Retinal pigment epithelial cell (primary cell): ENCODE results near the gene IL1R1.
A peak's percentile ranks its signal among the peaks of the same experiment; 100 is the strongest.

Experiments
- DNase-seq: peaks from one replicate; pipeline ENCODE4 v3.0.0-alpha.2; 2010; ENCODE audit warnings: low read depth
- H3K4me3 ChIP-seq: 2 replicates; pipeline ENCODE4 v1.5.1; 2011; ENCODE audit warnings: mild to moderate bottlenecking, low read length, control low read depth, moderate library complexity
- TF ChIP-seq, protein P1 (sequence below): conservative IDR thresholded peaks from 2 replicates; pipeline ENCODE4 v1.5.1; 2011; ENCODE audit warnings: low read depth, low read length, control low read depth, inconsistent platforms

IL1R1 gene

GRCh38 chr2:102141011-102141943 is 1.3 kb upstream of the IL1R1 start:
- DNase-seq = no peak
- TF ChIP-seq, protein P1, sequence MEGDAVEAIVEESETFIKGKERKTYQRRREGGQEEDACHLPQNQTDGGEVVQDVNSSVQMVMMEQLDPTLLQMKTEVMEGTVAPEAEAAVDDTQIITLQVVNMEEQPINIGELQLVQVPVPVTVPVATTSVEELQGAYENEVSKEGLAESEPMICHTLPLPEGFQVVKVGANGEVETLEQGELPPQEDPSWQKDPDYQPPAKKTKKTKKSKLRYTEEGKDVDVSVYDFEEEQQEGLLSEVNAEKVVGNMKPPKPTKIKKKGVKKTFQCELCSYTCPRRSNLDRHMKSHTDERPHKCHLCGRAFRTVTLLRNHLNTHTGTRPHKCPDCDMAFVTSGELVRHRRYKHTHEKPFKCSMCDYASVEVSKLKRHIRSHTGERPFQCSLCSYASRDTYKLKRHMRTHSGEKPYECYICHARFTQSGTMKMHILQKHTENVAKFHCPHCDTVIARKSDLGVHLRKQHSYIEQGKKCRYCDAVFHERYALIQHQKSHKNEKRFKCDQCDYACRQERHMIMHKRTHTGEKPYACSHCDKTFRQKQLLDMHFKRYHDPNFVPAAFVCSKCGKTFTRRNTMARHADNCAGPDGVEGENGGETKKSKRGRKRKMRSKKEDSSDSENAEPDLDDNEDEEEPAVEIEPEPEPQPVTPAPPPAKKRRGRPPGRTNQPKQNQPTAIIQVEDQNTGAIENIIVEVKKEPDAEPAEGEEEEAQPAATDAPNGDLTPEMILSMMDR = no peak
- no peak overlapping the region for H3K4me3 ChIP-seq

GRCh38 chr2:102142829-102143449 is 393 bp downstream of the IL1R1 start:
- TF ChIP-seq, protein P1 = no peak
- H3K4me3 ChIP-seq = peak overlapping the region; percentile 57
- no peak for DNase-seq

DNA sequence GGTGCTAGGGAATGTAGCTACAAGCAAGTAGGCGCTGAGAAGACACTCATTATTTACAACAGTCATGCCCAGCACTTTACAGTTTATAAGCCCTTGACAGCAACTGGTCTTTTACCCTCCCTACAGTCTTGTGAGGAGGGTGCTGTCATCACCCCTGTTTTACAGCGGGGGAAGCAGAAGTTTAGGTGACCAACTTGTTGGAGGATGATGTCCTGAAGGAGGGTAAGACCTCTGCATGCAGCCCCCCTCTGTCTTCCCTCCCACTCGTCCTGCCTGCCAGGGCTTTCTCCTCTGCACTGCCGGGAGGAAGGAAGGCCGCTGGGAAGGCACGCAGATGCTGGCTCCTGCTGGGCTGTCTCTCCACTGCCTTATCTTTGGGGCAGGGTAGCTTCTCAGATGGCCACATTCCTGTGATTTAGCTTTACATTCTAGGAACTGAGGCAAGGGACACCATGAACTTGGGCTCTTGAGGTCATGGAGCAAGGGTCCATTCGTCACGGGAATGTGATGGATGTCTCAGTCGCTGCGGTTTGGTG is 972 bp downstream of the IL1R1 start:
- TF ChIP-seq, protein P1 = no peak
- H3K4me3 ChIP-seq = no peak overlapping the region
- no peak for DNase-seq

GRCh38 chr2:102144128-102144527 is 1.6 kb downstream of the IL1R1 start:
- TF ChIP-seq, protein P1 = no peak

GRCh38 chr2:102145107-102145506 is 2.6 kb downstream of the IL1R1 start:
- no peak overlapping the region for H3K4me3 ChIP-seq
- TF ChIP-seq, protein P1 = no peak
- no peak for DNase-seq

More at GRCh38 chr2:102144128-102144527, 1.6 kb downstream of the IL1R1 start:
- DNase-seq = no peak
- no peak overlapping the region for H3K4me3 ChIP-seq

DNA sequence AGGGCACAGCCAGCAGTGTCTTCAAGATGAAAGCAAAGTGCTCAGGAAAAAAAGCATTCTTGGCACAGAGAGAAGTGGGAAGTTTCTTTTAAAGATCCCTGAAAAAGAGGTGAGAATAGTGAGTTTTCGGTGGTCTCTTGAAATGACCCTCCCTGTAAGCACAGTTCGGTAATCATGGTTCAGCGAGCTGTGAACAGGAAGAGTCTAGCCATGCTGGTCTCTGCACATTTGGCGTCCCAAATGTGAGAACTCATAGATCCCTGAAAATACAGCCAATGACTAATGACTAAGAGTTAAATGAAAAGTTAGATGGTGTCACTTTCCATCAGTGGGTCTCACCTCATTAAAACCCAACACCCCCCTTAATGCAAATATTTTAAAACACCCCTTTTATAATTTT is 3.4 kb downstream of the IL1R1 start:
- TF ChIP-seq, protein P1 = no peak
- no peak overlapping the region for H3K4me3 ChIP-seq
- no peak for DNase-seq

- no peak for DNase-seq
- TF ChIP-seq, protein P1 = no peak
- no peak overlapping the region for H3K4me3 ChIP-seq
These were observed 5.4 kb downstream of the IL1R1 start for GRCh38 chr2:102147935-102148334.
